H1 (cell line): ENCODE measurements around the gene KDR. TPM values are rescaled to one million over a fixed set of nuclear protein-coding genes. Genes with fewer than 3 reads are reported as not detected.

ENCODE experiments used
- CTCF ChIA-PET: fragments of 300-600 bp; sonication (Branson Sonifier 250); formaldehyde crosslinking; loops from one replicate; lab custom pipeline; 2021; ENCODE audit not compliant: partially characterized antibody; lab: Charles Lee
- POLR2A ChIA-PET: fragments of 300-600 bp; sonication (Branson Sonifier 250); formaldehyde crosslinking; loops from one replicate; lab custom pipeline; 2021; ENCODE audit warnings: inconsistent platforms; ENCODE audit not compliant: partially characterized antibody; lab: Charles Lee
- DNase-seq, 2 experiments: peaks; one replicate each; pipeline versions ENCODE4 v3.0.0 to v3.0.0-alpha.2; 2010 to 2022; ENCODE audit warnings: low spot score in 2 of 2, low read depth in 1 of 2, mixed read lengths in 1 of 2
- FAIRE-seq: peaks from 2 replicates; lab custom pipeline; 2011; peaks lifted over from hg19 to GRCh38; lab: Jason Lieb, UNC
- H2AFZ ChIP-seq: 2 replicates; pipeline ENCODE4 v1.8.1; 2012; ENCODE audit warnings: low read length, inconsistent platforms
- H2AK5ac ChIP-seq: 2 replicates; pipeline ENCODE4 v1.6.1; 2013; ENCODE audit warnings: low read depth, low read length
- H2BK120ac ChIP-seq: replicated peaks from 2 replicates; pipeline ENCODE3; 2013; ENCODE audit warnings: low read depth, low read length, inconsistent platforms
- H2BK12ac ChIP-seq: 2 replicates; pipeline ENCODE4 v1.6.1; 2013; ENCODE audit warnings: low read depth, low read length
- H2BK15ac ChIP-seq: 2 replicates; pipeline ENCODE4 v1.6.1; 2013; ENCODE audit warnings: low read length
- H2BK20ac ChIP-seq: 2 replicates; pipeline ENCODE4 v1.6.1; 2013; ENCODE audit warnings: low read length
- H2BK5ac ChIP-seq: 2 replicates; pipeline ENCODE4 v1.6.1; 2013; ENCODE audit warnings: low read depth, low read length
- H3K14ac ChIP-seq: 2 replicates; pipeline ENCODE4 v1.6.1; 2013; ENCODE audit warnings: inconsistent platforms; ENCODE audit not compliant: insufficient read length
- H3K18ac ChIP-seq: 2 replicates; pipeline ENCODE4 v1.6.1; 2013; ENCODE audit warnings: low read length; ENCODE audit errors: extremely low read depth
- H3K23ac ChIP-seq: 2 replicates; pipeline ENCODE4 v1.6.1; 2013; ENCODE audit warnings: inconsistent platforms; ENCODE audit not compliant: insufficient read length
- H3K23me2 ChIP-seq: 2 replicates; pipeline ENCODE4 v1.6.1; 2013; ENCODE audit warnings: low read depth, low read length
- H3K27ac ChIP-seq: 2 replicates; pipeline ENCODE4 v1.6.1; 2011; ENCODE audit warnings: low read depth, low read length, inconsistent platforms
- H3K27me3 ChIP-seq, 4 experiments: replicated peaks in 1 of 4; 1 replicate in 1 of 4; 2 replicates in 3 of 4; pipeline versions ENCODE4 v1.6.1 to v1.8.1; 2011 to 2013; ENCODE audit warnings: low read length in 3 of 4, mild to moderate bottlenecking in 3 of 4, inconsistent platforms in 2 of 4, mixed read lengths in 2 of 4, moderate library complexity in 1 of 4; ENCODE audit not compliant: control insufficient read depth in 3 of 4, insufficient read depth in 3 of 4; ENCODE audit errors: extremely low read depth in 1 of 4
- H3K36me3 ChIP-seq, 4 experiments: 2 replicates each; pipeline versions ENCODE4 v1.6.1 to v1.8.1; 2011 to 2013; ENCODE audit warnings: mild to moderate bottlenecking in 4 of 4, low read length in 3 of 4, moderate library complexity in 2 of 4, control low read depth in 1 of 4, inconsistent platforms in 1 of 4; ENCODE audit not compliant: insufficient read depth in 4 of 4, control insufficient read depth in 2 of 4
- H3K4ac ChIP-seq: replicated peaks from 2 replicates; pipeline ENCODE3; 2013; ENCODE audit warnings: low read length, low read depth, mixed read lengths, inconsistent platforms; ENCODE audit not compliant: insufficient read length
- H3K4me1 ChIP-seq, 4 experiments: replicated peaks in 1 of 4; 1 replicate in 1 of 4; 2 replicates in 3 of 4; pipeline versions ENCODE4 v1.6.1 to v1.8.1; 2011 to 2013; ENCODE audit warnings: low read length in 3 of 4, inconsistent platforms in 2 of 4, mixed read lengths in 1 of 4; ENCODE audit not compliant: insufficient read depth in 4 of 4, control insufficient read depth in 3 of 4
- H3K4me2 ChIP-seq, 2 experiments: 2 replicates each; pipeline versions ENCODE4 v1.6.1 to v1.8.1; 2011 to 2013; ENCODE audit warnings: low read depth in 2 of 2, low read length in 2 of 2, control low read depth in 1 of 2, inconsistent platforms in 1 of 2, mild to moderate bottlenecking in 1 of 2; ENCODE audit not compliant: insufficient read depth in 1 of 2
- H3K4me3 ChIP-seq, 4 experiments: fragments of 200-600, 300-600 bp in 1 of 4; sonication (generic), shearing (Covaris generic), sonication (Bioruptor Twin) in 1 of 4; 2 replicates each; pipeline versions ENCODE4 v1.5.1 to v1.8.1; 2011 to 2016; ENCODE audit warnings: low read length in 4 of 4, low read depth in 3 of 4, control low read depth in 2 of 4, inconsistent platforms in 2 of 4, mild to moderate bottlenecking in 2 of 4, mixed read lengths in 1 of 4, moderate library complexity in 1 of 4; ENCODE audit not compliant: insufficient read depth in 2 of 4; ENCODE audit errors: extremely low read depth in 1 of 4
- H3K56ac ChIP-seq: replicated peaks from 2 replicates; pipeline ENCODE3; 2013; ENCODE audit warnings: low read depth, mild to moderate bottlenecking, mixed read lengths, low read length, inconsistent platforms; ENCODE audit not compliant: insufficient read length
- H3K79me1 ChIP-seq: 2 replicates; pipeline ENCODE4 v1.6.1; 2013; ENCODE audit warnings: low read depth, low read length, control low read depth
- H3K79me2 ChIP-seq, 2 experiments: 2 replicates each; pipeline versions ENCODE4 v1.6.1 to v1.8.1; 2012 to 2013; ENCODE audit warnings: low read length in 2 of 2, mild to moderate bottlenecking in 2 of 2, inconsistent platforms in 1 of 2; ENCODE audit not compliant: insufficient read depth in 2 of 2, control insufficient read depth in 1 of 2
- H3K9ac ChIP-seq, 4 experiments: replicated peaks in 1 of 4; 1 replicate in 1 of 4; 2 replicates in 3 of 4; pipeline versions ENCODE4 v1.6.1 to v1.8.1; 2011 to 2013; ENCODE audit warnings: low read depth in 3 of 4, low read length in 3 of 4, control low read depth in 2 of 4, mild to moderate bottlenecking in 2 of 4, moderate library complexity in 2 of 4, inconsistent platforms in 1 of 4; ENCODE audit errors: extremely low read depth in 1 of 4
- H3K9me3 ChIP-seq, 2 experiments: 2 replicates each; pipeline versions ENCODE4 v1.6.1 to v1.8.1; 2012 to 2013; ENCODE audit warnings: mild to moderate bottlenecking in 2 of 2, moderate library complexity in 2 of 2, control low read depth in 1 of 2, inconsistent platforms in 1 of 2, low read depth in 1 of 2, low read length in 1 of 2, mixed read lengths in 1 of 2; ENCODE audit not compliant: insufficient read depth in 2 of 2
- H4K20me1 ChIP-seq, 2 experiments: replicated peaks in 1 of 2; 2 replicates each; pipeline versions ENCODE3 to v1.8.1; 2011 to 2013; ENCODE audit warnings: inconsistent platforms in 2 of 2, low read length in 2 of 2, mild to moderate bottlenecking in 1 of 2; ENCODE audit not compliant: insufficient read depth in 2 of 2, control insufficient read depth in 1 of 2
- H4K5ac ChIP-seq: 2 replicates; pipeline ENCODE4 v1.6.1; 2013; ENCODE audit warnings: low read length, low read depth, mixed read lengths, inconsistent platforms; ENCODE audit not compliant: insufficient read length
- H4K8ac ChIP-seq: 2 replicates; pipeline ENCODE4 v1.8.0; 2013; ENCODE audit warnings: mild to moderate bottlenecking, moderate library complexity, low read length, inconsistent platforms; ENCODE audit not compliant: insufficient read depth; ENCODE audit errors: extremely low read depth
- H4K91ac ChIP-seq: replicated peaks from 2 replicates; pipeline ENCODE3; 2013; ENCODE audit warnings: low read length, mixed read lengths, inconsistent platforms; ENCODE audit not compliant: insufficient read length
- CTCF ChIP-seq, 3 experiments: IDR thresholded peaks; 1 replicate in 2 of 3; 2 replicates in 1 of 3; pipeline versions ENCODE4 v1.5.1 to v1.6.1; 2011; ENCODE audit warnings: low read length in 3 of 3, mild to moderate bottlenecking in 3 of 3, inconsistent platforms in 2 of 3, low read depth in 1 of 3, moderate library complexity in 1 of 3; ENCODE audit not compliant: insufficient read depth in 1 of 3; ENCODE audit errors: control extremely low read depth in 1 of 3
- POLR2A ChIP-seq, 2 experiments: IDR thresholded peaks; 1 replicate in 1 of 2; 2 replicates in 1 of 2; pipeline ENCODE4 v1.6.1; 2011; ENCODE audit warnings: low read depth in 2 of 2, low read length in 2 of 2, mild to moderate bottlenecking in 2 of 2; ENCODE audit errors: control extremely low read depth in 1 of 2
- POLR2AphosphoS5 ChIP-seq: IDR thresholded peaks from 2 replicates; pipeline ENCODE4 v1.6.1; 2011; ENCODE audit warnings: low read depth, low read length
- RXRA ChIP-seq: IDR thresholded peaks from 2 replicates; pipeline ENCODE4 v1.6.1; 2011; ENCODE audit warnings: low read depth, mild to moderate bottlenecking, low read length, moderate library complexity; ENCODE audit not compliant: insufficient read depth
- SAP30 ChIP-seq: fragments of 300-600 bp; sonication (generic); IDR thresholded peaks from 2 replicates; pipeline ENCODE4 v1.7.1; 2012; ENCODE audit warnings: low read length, moderate library complexity, mild to moderate bottlenecking, inconsistent platforms; ENCODE audit not compliant: insufficient read depth, insufficient replicate concordance
- WGBS, 2 experiments: shearing (Covaris generic) in 1 of 2; methylation state at CpG; one replicate each; pipeline versions ENCODE4 v1.1.6 to v1.1.7; 2013 to 2015; ENCODE audit warnings: low lambda C conversion rate in 2 of 2, mixed read lengths in 2 of 2, inconsistent platforms in 1 of 2, low coverage in 1 of 2, missing lambda C conversion rate in 1 of 2; ENCODE audit not compliant: insufficient replicate concordance in 2 of 2, insufficient coverage in 1 of 2, insufficient read length in 1 of 2; ENCODE audit errors: extremely low coverage in 1 of 2, missing lambda C conversion rate in 1 of 2; 5-methylcytosine and 5-hydroxymethylcytosine counted together
- polyA plus RNA-seq, 7 experiments: library from polyadenylated mRNA; depleted of rRNA in 3 of 7; stranded (reverse) in 5 of 7; unstranded in 2 of 7; fragments of >200 nt in 5 of 7; fragments of 200-250 nt in 2 of 7; gene quantifications; 1 replicate in 5 of 7; 2 replicates in 1 of 7; 4 replicates in 1 of 7; pipeline versions ENCODE4 v1.2.1 to v1.2.3, GENCODE V29; 2011 to 2013; ENCODE audit warnings: missing spikeins in 2 of 7, mixed read lengths in 2 of 7
- total RNA-seq: library from RNA; stranded (reverse); fragmentation: NEBNext Ultra II Directional; extraction: Animal tissue kit (Norgen Biotek cat#: 25700); gene quantifications from 2 replicates; pipeline ENCODE4 v1.2.1, GENCODE V29; 2021

KDR gene
- total and polyA plus RNA-seq, 2 of the 8 experiments (the other 6 are each of a cell fraction or from before 2014, with no cell fraction given): 69.3 to 106 TPM

- TF ChIP-seq POLR2AphosphoS5 (no peak), RXRA (no peak), CTCF (IDR thresholded peaks at IDR 0.05; ENCODE audit: control extremely low read depth in 1 of 3, insufficient read depth in 1 of 3, low read depth in 1 of 3, low read length in 3 of 3) (no peak), POLR2A (IDR thresholded peaks at IDR 0.05; ENCODE audit: control extremely low read depth in 1 of 2, low read depth in 2 of 2, low read length in 2 of 2) (no peak), SAP30 (no peak)
- TF ChIP-seq, all 59 proteins: peak for 0
- no peaks in the 10 kb centered on the region for H3K79me1 ChIP-seq
- no peak overlapping the region for H3K9ac ChIP-seq
- no peak overlapping the region for H4K5ac ChIP-seq
- H2BK120ac ChIP-seq: no peak overlapping the region
- ChIA-PET POLR2A (interaction anchor here (1.5 kb wide), 1 partner anchor 10 kb away, joined by 5 read pairs; no protein-coding TSS in a partner anchor), CTCF (no interaction called here)
- no peak overlapping the region for H3K4me3 ChIP-seq
- H3K79me2 ChIP-seq: no peaks in the 10 kb centered on the region
- no peak overlapping the region for H2BK15ac ChIP-seq
- H4K20me1 ChIP-seq: no peaks in the 10 kb centered on the region
- no peak overlapping the region for H3K18ac ChIP-seq
- no peak overlapping the region for H2BK5ac ChIP-seq
- no peak overlapping the region for H3K23ac ChIP-seq
- H3K27ac ChIP-seq: no peak overlapping the region
- no peak overlapping the region for H2AFZ ChIP-seq
- H2BK20ac ChIP-seq: no peak overlapping the region
- no peaks in the 10 kb centered on the region for H3K9me3 ChIP-seq
- peaks cover 0 to 1% (median 0%) of the 10 kb centered on the region in 4 experiments; a peak in 1 of 7 replicates for H3K27me3 ChIP-seq
- H2AK5ac ChIP-seq: no peak overlapping the region
- H3K4ac ChIP-seq: no peak overlapping the region
- no peaks in the 10 kb centered on the region for H3K4me1 ChIP-seq
- no peak overlapping the region for H3K14ac ChIP-seq
- H3K56ac ChIP-seq: no peak overlapping the region
- 91% methylated on average over 1 of the region's 1 CpG; no CpG with 5 or more reads in 1 of the 2 experiments for WGBS, 2 experiments
- no peaks in the 10 kb centered on the region for H3K36me3 ChIP-seq
- no peak overlapping the region for H3K4me2 ChIP-seq
- no peak for DNase-seq
- H4K8ac ChIP-seq: no peak overlapping the region
- H2BK12ac ChIP-seq: no peak overlapping the region
- no peaks in the 10 kb centered on the region for H3K23me2 ChIP-seq
- no peak overlapping the region for H4K91ac ChIP-seq
- FAIRE-seq: no peak
These were observed 37.0 kb upstream of the KDR start for GRCh38 chr4:55162396-55162795.
